ENCODE results near the gene MCF2L2.

The MCF2L2 gene

DNA sequence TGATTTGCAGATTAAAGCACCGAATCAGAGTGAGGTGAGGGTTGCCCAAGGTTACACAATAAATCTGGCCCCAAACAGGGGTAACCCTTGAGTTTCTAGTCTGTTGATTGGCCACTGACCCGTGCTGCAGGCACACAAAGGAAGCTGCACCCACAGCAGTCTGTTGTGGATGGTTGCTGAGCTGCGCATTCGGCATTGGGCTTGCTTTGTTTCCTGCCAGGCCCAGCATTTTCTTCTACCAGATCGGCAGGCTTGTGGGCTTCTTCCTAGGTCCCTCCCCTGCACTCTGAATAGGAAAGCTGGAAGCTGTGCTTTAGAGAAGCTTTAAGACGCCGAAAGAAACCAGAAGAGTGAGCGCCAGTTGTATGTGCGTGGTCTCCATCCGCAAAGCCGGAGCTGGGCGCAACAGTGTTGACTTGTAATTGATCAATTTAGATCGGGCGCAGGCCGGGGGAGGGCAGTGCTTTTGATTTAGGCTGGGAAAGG lies 163.2 kb downstream of the MCF2L2 start:
- H3K27ac ChIP-seq = no peak overlapping the region
- TF ChIP-seq, protein P1, sequence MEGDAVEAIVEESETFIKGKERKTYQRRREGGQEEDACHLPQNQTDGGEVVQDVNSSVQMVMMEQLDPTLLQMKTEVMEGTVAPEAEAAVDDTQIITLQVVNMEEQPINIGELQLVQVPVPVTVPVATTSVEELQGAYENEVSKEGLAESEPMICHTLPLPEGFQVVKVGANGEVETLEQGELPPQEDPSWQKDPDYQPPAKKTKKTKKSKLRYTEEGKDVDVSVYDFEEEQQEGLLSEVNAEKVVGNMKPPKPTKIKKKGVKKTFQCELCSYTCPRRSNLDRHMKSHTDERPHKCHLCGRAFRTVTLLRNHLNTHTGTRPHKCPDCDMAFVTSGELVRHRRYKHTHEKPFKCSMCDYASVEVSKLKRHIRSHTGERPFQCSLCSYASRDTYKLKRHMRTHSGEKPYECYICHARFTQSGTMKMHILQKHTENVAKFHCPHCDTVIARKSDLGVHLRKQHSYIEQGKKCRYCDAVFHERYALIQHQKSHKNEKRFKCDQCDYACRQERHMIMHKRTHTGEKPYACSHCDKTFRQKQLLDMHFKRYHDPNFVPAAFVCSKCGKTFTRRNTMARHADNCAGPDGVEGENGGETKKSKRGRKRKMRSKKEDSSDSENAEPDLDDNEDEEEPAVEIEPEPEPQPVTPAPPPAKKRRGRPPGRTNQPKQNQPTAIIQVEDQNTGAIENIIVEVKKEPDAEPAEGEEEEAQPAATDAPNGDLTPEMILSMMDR (conservative IDR thresholded peaks at IDR 0.05) = no peak

- TF ChIP-seq, protein P1 (conservative IDR thresholded peaks at IDR 0.05) = no peak
- no peak overlapping the region for H3K27ac ChIP-seq
Observed at GRCh38 chr3:183264268-183264667, 164.2 kb downstream of the MCF2L2 start.

GRCh38 chr3:183262875-183263378 lies 165.5 kb downstream of the MCF2L2 start:
- no peak overlapping the region for H3K27ac ChIP-seq
- TF ChIP-seq, protein P1 (conservative IDR thresholded peaks at IDR 0.05) = no peak

GRCh38 chr3:183261151-183261724 lies 167.2 kb downstream of the MCF2L2 start:
- TF ChIP-seq, protein P1 (conservative IDR thresholded peaks at IDR 0.05) = no peak
- H3K27ac ChIP-seq = no peak overlapping the region

DNA sequence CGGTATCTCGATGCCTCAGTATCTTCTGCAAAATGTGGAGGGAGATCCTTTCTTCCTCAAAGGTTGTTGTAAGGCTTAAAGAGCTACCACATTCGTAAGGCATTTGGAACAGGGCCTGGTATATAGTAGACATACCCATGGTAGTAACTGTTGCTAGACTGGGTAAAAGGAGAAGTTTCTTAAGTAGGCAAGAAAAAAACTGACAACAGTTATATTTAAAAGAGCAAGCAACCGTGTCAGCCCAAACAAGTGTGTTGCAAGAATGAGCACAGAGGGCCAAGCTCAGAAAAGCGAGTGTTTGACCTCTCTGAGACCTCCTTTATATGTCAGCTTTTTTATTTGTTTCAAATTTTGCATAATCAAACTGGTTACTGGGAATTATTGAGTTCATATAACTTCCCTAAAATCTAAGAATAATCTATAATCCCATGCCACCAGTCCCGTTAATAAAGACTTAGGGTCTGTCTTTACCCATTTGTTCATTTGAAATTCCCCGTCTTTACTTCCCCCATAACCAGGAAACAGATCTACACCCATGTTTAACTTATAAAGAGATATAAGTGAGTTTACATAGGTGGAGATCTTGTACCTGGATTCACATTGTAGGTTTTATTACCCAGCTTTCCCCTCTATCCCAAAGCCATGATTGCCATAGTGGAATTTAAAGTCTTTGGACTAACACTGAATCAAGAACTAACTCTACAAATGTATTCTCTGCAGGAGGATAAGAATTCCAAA lies 168.1 kb downstream of the MCF2L2 start:
- TF ChIP-seq, protein P1 (conservative IDR thresholded peaks at IDR 0.05) = no peak
- H3K27ac ChIP-seq = no peak overlapping the region

GRCh38 chr3:183259621-183260020 lies 168.8 kb downstream of the MCF2L2 start:
- TF ChIP-seq, protein P1 (conservative IDR thresholded peaks at IDR 0.05) = no peak
- no peak overlapping the region for H3K27ac ChIP-seq

GRCh38 chr3:183259087-183259486 lies 169.3 kb downstream of the MCF2L2 start:
- H3K27ac ChIP-seq = no peak overlapping the region
- TF ChIP-seq, protein P1 (conservative IDR thresholded peaks at IDR 0.05) = no peak

Data from VCaP (cell line).